Astrocyte (in vitro differentiated cells and primary cell): Measurements from ENCODE around the gene SAE1. TPM values are rescaled to one million over a fixed set of nuclear protein-coding genes. Genes with fewer than 3 reads are reported as not detected.

Experiments used
- DNase-seq: peaks from one replicate; pipeline ENCODE4 v3.0.0-alpha.2; 2010; ENCODE audit warnings: low read depth
- FAIRE-seq: peaks from 2 replicates; lab custom pipeline; 2011; peaks lifted over from hg19 to GRCh38; lab: Jason Lieb, UNC
- H2AFZ ChIP-seq: 2 replicates; pipeline ENCODE4 v1.6.0; 2012; ENCODE audit warnings: low read depth, low read length, inconsistent platforms
- H3K27ac ChIP-seq: 2 replicates; pipeline ENCODE4 v1.5.1; 2011; ENCODE audit warnings: low read depth, low read length, inconsistent platforms
- H3K27me3 ChIP-seq: 2 replicates; pipeline ENCODE4 v1.6.0; 2011; ENCODE audit warnings: low read length, inconsistent platforms; ENCODE audit not compliant: insufficient read depth
- H3K36me3 ChIP-seq: 2 replicates; pipeline ENCODE4 v1.5.1; 2011; ENCODE audit warnings: low read length, inconsistent platforms; ENCODE audit not compliant: insufficient read depth
- H3K4me1 ChIP-seq: 2 replicates; pipeline ENCODE4 v1.5.1; 2011; ENCODE audit warnings: low read length, inconsistent platforms; ENCODE audit not compliant: insufficient read depth
- H3K4me2 ChIP-seq: 2 replicates; pipeline ENCODE4 v1.6.0; 2012; ENCODE audit warnings: low read length, inconsistent platforms
- H3K4me3 ChIP-seq: 2 replicates; pipeline ENCODE4 v1.5.1; 2011; ENCODE audit warnings: low read depth, mild to moderate bottlenecking, low read length, inconsistent platforms; ENCODE audit not compliant: insufficient read depth
- H3K79me2 ChIP-seq: 2 replicates; pipeline ENCODE4 v1.6.0; 2012; ENCODE audit warnings: mild to moderate bottlenecking, low read length, inconsistent platforms; ENCODE audit not compliant: insufficient read depth
- H3K9ac ChIP-seq: 2 replicates; pipeline ENCODE4 v1.6.0; 2012; ENCODE audit warnings: mild to moderate bottlenecking, low read length, inconsistent platforms
- H3K9me3 ChIP-seq: 2 replicates; pipeline ENCODE4 v1.5.1; 2012; ENCODE audit warnings: low read depth, mild to moderate bottlenecking, low read length, inconsistent platforms; ENCODE audit not compliant: insufficient read depth
- H4K20me1 ChIP-seq: 2 replicates; pipeline ENCODE4 v1.6.0; 2012; ENCODE audit warnings: low read length, inconsistent platforms; ENCODE audit not compliant: insufficient read depth
- H3K27ac Mint-ChIP-seq: one replicate; pipeline ENCODE4 v1.8.0; 2021; ENCODE audit warnings: mild to moderate bottlenecking, mixed read lengths; ENCODE audit not compliant: unreplicated experiment
- H3K27me3 Mint-ChIP-seq: one replicate; pipeline ENCODE4 v1.8.0; 2021; ENCODE audit warnings: low read depth, mixed read lengths; ENCODE audit not compliant: unreplicated experiment
- H3K36me3 Mint-ChIP-seq: one replicate; pipeline ENCODE4 v1.8.0; 2021; ENCODE audit warnings: low read depth, mixed read lengths; ENCODE audit not compliant: unreplicated experiment
- H3K4me1 Mint-ChIP-seq: one replicate; pipeline ENCODE4 v1.8.0; 2021; ENCODE audit warnings: low read depth, mixed read lengths; ENCODE audit not compliant: unreplicated experiment
- H3K4me3 Mint-ChIP-seq: one replicate; pipeline ENCODE4 v1.8.0; 2021; ENCODE audit warnings: mild to moderate bottlenecking, moderate library complexity, mixed read lengths; ENCODE audit not compliant: unreplicated experiment
- H3K9me3 Mint-ChIP-seq: one replicate; pipeline ENCODE4 v1.8.0; 2021; ENCODE audit warnings: mild to moderate bottlenecking, mixed read lengths; ENCODE audit not compliant: unreplicated experiment
- CTCF ChIP-seq: IDR thresholded peaks from 2 replicates; pipeline ENCODE4 v1.5.1; 2011; ENCODE audit warnings: low read depth, mild to moderate bottlenecking, inconsistent platforms, low read length, moderate library complexity; ENCODE audit not compliant: insufficient read depth
- EZH2 ChIP-seq: IDR thresholded peaks from 2 replicates; pipeline ENCODE4 v1.6.1; 2012; ENCODE audit warnings: mild to moderate bottlenecking, low read length, inconsistent platforms; ENCODE audit not compliant: insufficient read depth
- total RNA-seq: library from RNA; stranded (reverse); gene quantifications from 2 replicates; pipeline ENCODE4 v1.2.1, GENCODE V29; 2021

SAE1 gene
- total RNA-seq, 1 donor from 2014 or later, result 133 TPM

GRCh38 chr19:47096100-47096704, 34.4 kb upstream of the SAE1 start:
- peak overlapping the region; percentile 65 for H3K9ac ChIP-seq
- H3K4me1 ChIP-seq, result peaks cover 31% of the 10 kb centered on the region
- H3K9me3 Mint-ChIP-seq, result no peaks in the 10 kb centered on the region
- peaks cover 67% of the 10 kb centered on the region for H4K20me1 ChIP-seq
- FAIRE-seq, result no peak
- no peak overlapping the region for H3K27ac Mint-ChIP-seq
- H3K4me1 Mint-ChIP-seq, result peaks cover 9% of the 10 kb centered on the region
- H3K4me3 ChIP-seq, result no peak overlapping the region
- no peak for DNase-seq
- H3K27me3 Mint-ChIP-seq, result no peaks in the 10 kb centered on the region
- peaks cover 14% of the 10 kb centered on the region for H3K36me3 ChIP-seq
- peak overlapping the region; percentile 25 for H3K4me2 ChIP-seq
- H3K27me3 ChIP-seq, result no peaks in the 10 kb centered on the region
- no peaks in the 10 kb centered on the region for H3K9me3 ChIP-seq
- H3K36me3 Mint-ChIP-seq, result peaks cover 17% of the 10 kb centered on the region
- H3K27ac ChIP-seq, result peak overlapping the region; percentile 86
- no peak overlapping the region for H2AFZ ChIP-seq
- H3K4me3 Mint-ChIP-seq, result no peak overlapping the region
- peaks cover 93% of the 10 kb centered on the region for H3K79me2 ChIP-seq
- TF ChIP-seq EZH2 (no peak), CTCF (no peak)

- Histone ChIP-seq H3K4me1 (peaks cover 31% of the 10 kb centered on the region), H3K36me3 (peaks cover 14% of the 10 kb centered on the region)
- H3K9me3 Mint-ChIP-seq, result no peaks in the 10 kb centered on the region
Measured at GRCh38 chr19:47096721-47097120, 33.9 kb upstream of the SAE1 start.

More at GRCh38 chr19:47096721-47097120, 33.9 kb upstream of the SAE1 start:
- FAIRE-seq (no peak), DNase-seq (no peak)
- Mint-ChIP-seq H3K36me3 (peaks cover 17% of the 10 kb centered on the region), H3K4me1 (peaks cover 9% of the 10 kb centered on the region), H3K27ac (no peak overlapping the region), H3K4me3 (peak overlapping the region; percentile 27), H3K27me3 (no peaks in the 10 kb centered on the region)
- Histone ChIP-seq H3K79me2 (peaks cover 97% of the 10 kb centered on the region), H3K27me3 (no peaks in the 10 kb centered on the region), H3K27ac (peak overlapping the region; percentile 86), H3K4me3 (no peak overlapping the region), H4K20me1 (peaks cover 68% of the 10 kb centered on the region), H3K4me2 (no peak overlapping the region), H3K9ac (no peak overlapping the region), H3K9me3 (no peaks in the 10 kb centered on the region), H2AFZ (no peak overlapping the region)
- TF ChIP-seq EZH2 (no peak), CTCF (no peak)
